C4-2B (cell line): ENCODE data around the gene NHSL2.

Experiments
- ZFX ChIP-seq: fragments of 450-650 bp; IDR thresholded peaks from 2 replicates; pipeline ENCODE4 v1.6.1; 2017
- TF ChIP-seq, protein P1 (sequence below): fragments of 450-650 bp; conservative IDR thresholded peaks from 2 replicates; pipeline ENCODE4 v1.5.1; 2017; ENCODE audit warnings: mild to moderate bottlenecking

DNA sequence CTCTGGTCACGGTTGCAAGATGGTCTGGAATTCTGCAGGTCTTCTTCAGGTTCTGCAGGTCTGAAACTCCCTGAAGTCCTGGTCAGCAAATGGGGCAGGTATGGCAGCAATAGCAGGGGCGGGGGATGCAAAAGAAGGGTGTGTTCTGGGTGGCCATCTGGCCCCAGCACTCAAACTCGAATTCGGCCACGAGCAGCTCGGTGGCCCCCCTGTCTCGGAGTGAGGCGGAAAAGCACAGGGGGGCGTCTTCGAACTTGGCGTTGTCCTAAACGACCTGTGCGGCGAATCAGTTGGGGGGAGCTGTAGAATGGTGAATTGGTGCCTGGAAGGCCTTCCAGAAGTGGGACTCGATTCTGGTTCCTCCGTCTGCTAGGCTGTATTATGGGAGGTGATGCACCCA is 219.0 kb downstream of the NHSL2 start:
- TF ChIP-seq, protein P1, sequence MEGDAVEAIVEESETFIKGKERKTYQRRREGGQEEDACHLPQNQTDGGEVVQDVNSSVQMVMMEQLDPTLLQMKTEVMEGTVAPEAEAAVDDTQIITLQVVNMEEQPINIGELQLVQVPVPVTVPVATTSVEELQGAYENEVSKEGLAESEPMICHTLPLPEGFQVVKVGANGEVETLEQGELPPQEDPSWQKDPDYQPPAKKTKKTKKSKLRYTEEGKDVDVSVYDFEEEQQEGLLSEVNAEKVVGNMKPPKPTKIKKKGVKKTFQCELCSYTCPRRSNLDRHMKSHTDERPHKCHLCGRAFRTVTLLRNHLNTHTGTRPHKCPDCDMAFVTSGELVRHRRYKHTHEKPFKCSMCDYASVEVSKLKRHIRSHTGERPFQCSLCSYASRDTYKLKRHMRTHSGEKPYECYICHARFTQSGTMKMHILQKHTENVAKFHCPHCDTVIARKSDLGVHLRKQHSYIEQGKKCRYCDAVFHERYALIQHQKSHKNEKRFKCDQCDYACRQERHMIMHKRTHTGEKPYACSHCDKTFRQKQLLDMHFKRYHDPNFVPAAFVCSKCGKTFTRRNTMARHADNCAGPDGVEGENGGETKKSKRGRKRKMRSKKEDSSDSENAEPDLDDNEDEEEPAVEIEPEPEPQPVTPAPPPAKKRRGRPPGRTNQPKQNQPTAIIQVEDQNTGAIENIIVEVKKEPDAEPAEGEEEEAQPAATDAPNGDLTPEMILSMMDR = no peak
- no peak for TF ChIP-seq ZFX
